Measurements from ENCODE around the gene NOXO1.

GRCh38 chr16:1989209-1990100 lies 8.2 kb upstream of the NOXO1 start, which contains the start of gene SYNGR3:
- TF ChIP-seq, protein P1, sequence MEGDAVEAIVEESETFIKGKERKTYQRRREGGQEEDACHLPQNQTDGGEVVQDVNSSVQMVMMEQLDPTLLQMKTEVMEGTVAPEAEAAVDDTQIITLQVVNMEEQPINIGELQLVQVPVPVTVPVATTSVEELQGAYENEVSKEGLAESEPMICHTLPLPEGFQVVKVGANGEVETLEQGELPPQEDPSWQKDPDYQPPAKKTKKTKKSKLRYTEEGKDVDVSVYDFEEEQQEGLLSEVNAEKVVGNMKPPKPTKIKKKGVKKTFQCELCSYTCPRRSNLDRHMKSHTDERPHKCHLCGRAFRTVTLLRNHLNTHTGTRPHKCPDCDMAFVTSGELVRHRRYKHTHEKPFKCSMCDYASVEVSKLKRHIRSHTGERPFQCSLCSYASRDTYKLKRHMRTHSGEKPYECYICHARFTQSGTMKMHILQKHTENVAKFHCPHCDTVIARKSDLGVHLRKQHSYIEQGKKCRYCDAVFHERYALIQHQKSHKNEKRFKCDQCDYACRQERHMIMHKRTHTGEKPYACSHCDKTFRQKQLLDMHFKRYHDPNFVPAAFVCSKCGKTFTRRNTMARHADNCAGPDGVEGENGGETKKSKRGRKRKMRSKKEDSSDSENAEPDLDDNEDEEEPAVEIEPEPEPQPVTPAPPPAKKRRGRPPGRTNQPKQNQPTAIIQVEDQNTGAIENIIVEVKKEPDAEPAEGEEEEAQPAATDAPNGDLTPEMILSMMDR (IDR thresholded peaks at IDR 0.05), result no peak
- TF ChIP-seq POLR2AphosphoS5 (IDR thresholded peaks at IDR 0.05) (no peak), POLR2A (IDR thresholded peaks at IDR 0.05) (no peak), EP300 (IDR thresholded peaks at IDR 0.05) (no peak)

Data from upper lobe of left lung (tissue), 4 donors.